GM21529 (cell line): ENCODE data around the gene KDM4C.
"Not testable (repeated sequence)": the region's sequence is repeated elsewhere in the genome, so short reads cannot be mapped to it uniquely, and the experiment has no call there.

Experiments
- ATAC-seq: cut with Tn5 transposase; IDR thresholded peaks from one replicate; pipeline ENCODE4 v1.9.1; 2021; ENCODE audit not compliant: unreplicated experiment

KDM4C gene

DNA sequence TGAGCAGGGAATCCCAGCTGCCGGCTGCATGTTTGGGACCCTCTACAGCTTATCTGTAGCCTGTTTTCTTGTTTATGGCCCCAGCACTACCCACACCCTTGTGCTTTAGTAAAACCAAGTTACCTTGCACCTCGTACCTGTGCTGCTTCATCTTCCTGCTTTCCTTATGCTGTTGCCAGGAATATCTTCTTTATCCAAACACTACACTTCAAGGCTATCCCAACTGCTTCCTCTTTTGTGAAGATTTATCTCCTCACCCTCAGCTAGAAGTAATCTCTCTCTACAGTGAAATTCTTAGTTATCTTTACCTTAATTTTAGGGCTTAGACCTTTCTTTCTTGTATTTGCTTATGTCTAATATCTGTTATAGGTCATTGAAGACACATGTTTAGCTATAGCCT lies 171.1 kb downstream of the KDM4C start:
- no peak for ATAC-seq

- ATAC-seq: no peak
Measured at GRCh38 chr9:6929441-6930215, 171.9 kb downstream of the KDM4C start.

DNA sequence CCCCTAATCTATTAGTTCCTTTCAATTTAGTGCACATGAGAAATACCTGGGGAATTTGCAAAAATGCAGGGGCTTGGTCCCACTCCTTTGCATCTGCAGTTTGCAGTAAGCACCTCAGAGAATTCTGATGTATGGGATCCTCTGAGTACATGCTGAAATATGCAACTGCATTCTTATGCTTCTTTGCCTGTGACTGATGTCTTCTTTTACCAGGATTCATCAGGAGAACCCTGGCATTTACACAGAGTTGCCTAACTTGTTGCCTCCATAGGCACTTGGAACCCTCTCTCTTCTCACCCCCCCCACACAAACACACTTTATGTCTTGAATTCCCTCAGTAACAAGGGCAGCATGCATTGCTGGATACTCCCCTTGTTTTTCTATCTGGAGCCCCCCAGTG lies 173.1 kb downstream of the KDM4C start:
- ATAC-seq: no peak

DNA sequence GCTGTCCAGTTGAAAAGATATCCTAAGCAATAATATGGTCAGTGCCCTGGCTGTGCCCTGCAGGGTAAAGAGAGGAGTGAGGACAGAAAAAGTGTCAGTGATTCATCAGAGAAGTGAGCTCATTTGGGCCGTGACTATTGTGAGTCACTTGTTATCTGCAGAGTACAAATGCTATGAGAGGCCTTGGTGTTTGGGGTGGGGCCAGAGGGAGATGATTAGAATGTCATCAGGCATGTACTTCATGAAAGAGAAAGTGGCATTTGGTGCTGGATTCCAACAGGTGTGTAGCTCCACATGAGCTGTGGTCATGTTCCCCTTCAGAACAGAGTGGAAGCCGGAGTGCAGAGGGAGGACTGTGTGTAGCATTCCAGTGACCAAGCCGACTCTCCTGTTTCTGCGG lies 174.1 kb downstream of the KDM4C start:
- ATAC-seq: peak; percentile 69

GRCh38 chr9:6936103-6936502 lies 178.3 kb downstream of the KDM4C start:
- ATAC-seq: no peak

DNA sequence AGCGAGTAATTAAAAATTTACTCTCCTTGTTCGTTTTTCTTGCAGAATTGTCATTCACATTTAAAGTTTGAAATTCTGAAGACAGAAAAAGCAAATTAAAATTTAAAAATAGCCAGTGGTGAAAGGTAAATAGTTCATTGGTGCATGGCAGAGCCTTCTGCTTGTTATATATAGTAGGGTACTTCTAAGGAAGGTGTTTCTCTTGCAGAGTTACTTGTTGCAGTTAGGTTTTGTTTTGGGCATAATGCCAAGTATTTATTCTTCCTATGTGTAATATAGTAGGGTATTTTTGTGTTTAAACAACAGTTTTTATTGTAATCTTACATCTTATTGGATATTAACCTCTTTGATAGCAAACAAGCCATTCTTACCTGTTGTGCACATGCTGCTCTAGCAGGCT lies 179.4 kb downstream of the KDM4C start:
- ATAC-seq: no peak

DNA sequence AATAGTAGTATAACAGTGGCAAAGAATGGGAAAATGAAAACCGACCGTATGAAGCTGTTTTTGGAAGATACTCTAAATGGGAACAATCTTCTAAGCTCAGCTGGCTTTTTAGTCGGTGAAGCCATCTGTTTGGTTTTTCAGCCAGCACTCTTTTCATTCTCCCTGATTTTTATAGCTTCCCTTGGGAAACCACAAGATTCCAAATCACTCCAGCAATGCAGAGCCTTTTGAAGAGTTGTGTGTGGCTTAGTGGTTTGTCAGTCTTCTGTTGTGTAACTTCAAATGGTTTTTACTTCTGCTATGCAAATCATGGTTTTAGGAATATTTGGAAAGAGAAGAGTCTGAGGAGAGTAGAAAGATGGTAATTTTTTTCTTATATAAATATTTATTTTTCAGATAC lies 180.7 kb downstream of the KDM4C start:
- no peak for ATAC-seq

- no peak for ATAC-seq
Measured at GRCh38 chr9:6938873-6939272, 181.1 kb downstream of the KDM4C start.

DNA sequence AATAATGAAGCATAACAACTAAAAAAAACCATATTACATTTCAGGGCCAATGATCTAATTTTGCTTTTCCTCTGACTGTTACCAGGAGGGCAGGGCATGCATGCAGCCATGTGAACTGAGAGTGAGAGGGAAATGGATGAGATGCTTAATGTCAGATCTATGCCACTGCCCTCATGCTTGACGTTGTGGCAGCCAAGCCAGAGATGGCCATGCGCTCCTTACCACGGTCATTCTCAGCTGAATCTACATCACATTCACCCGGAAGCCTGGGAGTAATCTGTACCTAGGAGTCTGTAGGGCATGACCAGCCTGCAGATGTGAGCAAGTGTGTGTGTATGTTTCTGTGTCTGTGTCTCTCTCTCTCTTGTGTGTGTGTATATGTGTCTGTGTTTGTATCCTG lies 183.7 kb downstream of the KDM4C start:
- no peak for ATAC-seq

DNA sequence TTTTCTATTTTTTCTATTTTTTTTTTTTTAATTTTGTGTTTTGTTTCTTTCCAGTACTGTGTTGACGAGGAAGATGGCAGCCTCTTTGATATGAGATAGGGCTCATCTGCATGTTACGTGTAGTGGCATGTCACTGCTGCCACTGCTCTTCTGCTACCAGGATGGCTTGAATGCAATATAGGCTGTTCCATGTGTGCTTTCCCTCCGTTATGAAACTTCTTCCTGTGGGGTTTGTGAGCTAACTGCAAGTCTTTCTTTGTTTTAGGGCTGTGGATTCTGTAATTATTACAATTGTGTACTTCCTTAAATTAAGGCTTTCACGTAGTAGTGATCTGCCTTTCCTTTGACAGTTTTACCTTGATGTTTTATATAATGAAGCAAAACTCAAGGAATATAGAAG lies 184.6 kb downstream of the KDM4C start:
- no peak for ATAC-seq

DNA sequence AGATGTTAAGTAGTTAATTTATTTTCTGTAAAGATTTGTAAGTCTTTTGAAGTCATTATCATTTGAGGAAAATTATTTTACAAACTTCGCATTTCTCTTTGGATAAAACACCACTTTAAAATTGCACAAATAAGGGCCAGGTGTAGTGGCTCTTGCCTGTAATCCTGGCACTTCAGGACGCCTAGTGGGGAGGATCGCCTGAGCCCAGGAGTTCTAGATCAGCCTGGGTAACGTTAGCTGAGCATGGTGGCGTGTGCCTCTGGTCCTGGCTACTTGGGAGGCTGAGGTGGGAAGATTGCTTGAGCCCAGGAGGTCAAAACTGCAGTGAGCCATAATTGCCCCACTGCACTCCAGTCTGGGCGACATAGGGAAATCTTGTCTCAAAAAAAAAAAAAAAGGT lies 185.5 kb downstream of the KDM4C start:
- no peak for ATAC-seq

GRCh38 chr9:6944093-6944551 lies 186.3 kb downstream of the KDM4C start:
- ATAC-seq: no peak

- ATAC-seq: no peak
Measured at GRCh38 chr9:6944896-6945295, 187.1 kb downstream of the KDM4C start.

DNA sequence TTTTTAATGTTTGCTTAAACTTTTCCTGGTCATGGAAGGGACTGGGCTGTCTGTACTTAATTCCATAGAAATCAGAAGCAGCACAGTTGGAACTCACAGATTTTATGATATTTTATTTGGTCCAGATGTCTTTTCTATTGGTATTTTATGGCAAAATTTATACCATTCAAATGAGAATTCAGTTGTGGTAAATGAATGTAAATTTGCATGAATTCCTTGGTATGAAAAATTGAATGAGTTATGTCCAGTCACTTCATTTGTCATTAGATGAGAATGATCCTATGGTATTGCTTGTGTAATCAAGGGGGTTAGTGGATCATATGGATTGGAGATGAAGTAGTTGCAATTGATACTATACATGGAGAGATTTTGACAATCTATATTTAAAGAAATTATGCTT lies 188.0 kb downstream of the KDM4C start:
- ATAC-seq: no peak

GRCh38 chr9:6946583-6947166 lies 188.9 kb downstream of the KDM4C start:
- no peak for ATAC-seq

GRCh38 chr9:6948921-6949320 lies 191.1 kb downstream of the KDM4C start:
- ATAC-seq: not testable (repeated sequence)

DNA sequence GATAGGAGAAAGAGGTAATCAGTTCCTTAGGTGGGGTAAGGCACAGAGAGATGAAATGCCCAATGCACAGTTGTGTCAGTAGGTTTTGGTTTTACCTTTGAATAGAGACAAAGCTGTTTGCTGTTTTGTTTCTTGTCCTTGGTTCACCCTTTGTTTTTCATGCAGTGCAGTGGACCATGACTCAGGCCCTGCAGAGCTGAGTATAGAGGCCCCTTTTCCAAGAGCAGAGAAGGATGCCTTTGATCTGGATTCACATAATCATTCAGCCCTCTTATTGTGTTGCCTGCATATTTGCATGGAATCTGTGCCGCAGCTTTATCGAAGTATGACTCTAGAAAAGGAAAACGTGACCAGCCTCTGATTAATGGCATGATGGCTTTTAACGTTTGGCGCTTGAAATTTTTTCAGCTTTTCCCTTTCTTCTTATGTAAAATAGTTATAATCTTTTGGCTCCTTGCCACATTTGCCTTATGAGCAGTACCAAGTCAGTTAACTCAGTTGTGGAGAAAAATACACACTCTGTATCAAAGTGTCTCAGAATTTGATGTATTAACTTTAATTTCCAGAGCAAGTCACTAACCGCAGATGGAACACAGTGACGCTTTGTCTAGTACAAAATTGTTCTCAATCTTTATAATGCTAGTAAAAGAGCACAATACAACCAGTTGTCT lies 197.6 kb downstream of the KDM4C start:
- no peak for ATAC-seq

- ATAC-seq: no peak
Measured at GRCh38 chr9:6956879-6957278, 199.1 kb downstream of the KDM4C start.

DNA sequence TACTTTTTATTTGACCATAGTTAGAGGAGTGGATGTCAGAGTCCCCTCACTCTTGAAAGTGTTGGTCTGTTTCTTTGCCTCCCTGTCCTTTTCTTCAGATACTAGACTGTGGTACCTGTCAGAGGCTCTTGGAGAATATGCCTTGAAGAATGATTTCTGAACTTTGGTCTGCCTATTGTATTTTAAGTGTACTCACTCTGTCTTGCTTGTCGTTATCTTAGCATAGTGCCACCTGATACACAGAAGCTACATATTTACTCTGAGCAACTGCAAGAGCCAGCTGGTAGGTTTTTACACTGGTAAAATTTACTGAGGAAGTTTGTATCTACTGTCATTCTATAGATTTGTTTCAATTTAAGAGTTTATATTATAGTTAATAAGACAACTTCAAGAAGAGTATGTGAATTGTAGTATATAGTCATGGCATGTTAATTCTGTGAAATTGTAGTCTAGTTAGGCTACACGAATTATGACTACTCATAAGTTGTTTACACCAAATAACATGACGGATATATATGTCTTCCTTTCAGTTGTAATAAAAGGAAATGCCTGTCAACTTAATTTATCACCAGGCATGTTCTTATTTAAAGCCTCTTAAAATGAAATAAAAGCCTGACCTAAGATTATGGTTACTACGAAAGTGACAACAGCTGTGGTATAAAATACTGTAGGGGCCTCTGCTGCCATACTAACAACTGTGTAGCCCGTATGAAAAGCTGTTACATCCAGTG lies 201.7 kb downstream of the KDM4C start:
- no peak for ATAC-seq

DNA sequence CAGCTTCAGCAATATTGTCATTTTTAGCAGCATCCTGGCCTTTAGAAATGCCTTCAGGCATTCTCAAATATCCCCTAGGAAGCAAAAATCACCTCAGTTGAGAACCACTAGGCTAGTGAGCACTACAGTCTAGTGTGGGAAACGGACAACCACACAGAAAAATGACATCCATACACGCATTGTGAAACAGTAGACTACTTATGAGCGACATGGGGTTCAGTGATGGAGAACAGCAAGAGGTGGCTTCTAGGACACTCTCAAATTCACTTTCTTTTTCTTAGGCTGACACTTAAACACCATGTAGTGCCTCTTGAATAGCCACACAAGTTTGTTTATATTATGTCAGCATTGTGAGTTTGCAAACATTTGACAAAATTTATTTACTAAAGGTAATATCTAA lies 203.0 kb downstream of the KDM4C start:
- peak; percentile 60 for ATAC-seq

- ATAC-seq: no peak
Measured at GRCh38 chr9:6961845-6962522, 204.2 kb downstream of the KDM4C start.
